ENCODE measurements around the gene CNNM1. TPM values are rescaled to one million over a fixed set of nuclear protein-coding genes. Genes with fewer than 3 reads are reported as not detected.

The CNNM1 gene
- polyA plus RNA-seq, 12 donors: 0.01 to 0.33 (median 0.05) TPM; not detected in 3

Other genes starting within 250 kb of the CNNM1 start
- 1 to 10 TPM in 1 of 12 donors, under 1 TPM in 6, not detected in 5; 0.07 to 1.1 (median 0.36) TPM for gene HPSE2, start 93.5 kb upstream of the CNNM1 start, polyA plus RNA-seq (ENCODE audit: insufficient read length in 12 of 12)
- 10 to 100 TPM in 11 of 12 donors, not detected in 1; 31.5 to 47.5 (median 41.0) TPM for gene GOT1, start 101.3 kb downstream of the CNNM1 start, polyA plus RNA-seq (ENCODE audit: insufficient read length in 12 of 12)
- gene NKX2-3, start 203.6 kb downstream of the CNNM1 start, polyA plus RNA-seq (ENCODE audit: insufficient read length in 12 of 12): 1 to 10 TPM in 5 of 12 donors, under 1 TPM in 4, not detected in 3; 0.09 to 5.4 (median 1.1) TPM

Measured in muscle of arm (tissue), 12 donors.